ENCODE results near the gene ZNF558.
A peak's percentile ranks its signal among the peaks of the same experiment; 100 is the strongest.
"Not testable (repeated sequence)": the region's sequence is repeated elsewhere in the genome, so short reads cannot be mapped to it uniquely, and the experiment has no call there.

Gene ZNF558

GRCh38 chr19:8831373-8831772 is 731 bp downstream of the ZNF558 start:
- Mint-ChIP-seq H3K4me1 (ENCODE audit: low read depth) (peaks cover 28% of the 10 kb centered on the region), H3K9me3 (no peaks in the 10 kb centered on the region), H3K4me3 (peak overlapping the region; percentile 92), H3K27me3 (no peaks in the 10 kb centered on the region), H3K27ac (peak overlapping the region; percentile 97), H3K36me3 (ENCODE audit: low read depth) (peaks cover 46% of the 10 kb centered on the region)
- intact Hi-C loops (cut with micrococcal nuclease), result loop anchor here (5.0 kb wide), 1 partner anchor 986 kb away; the partner anchor contains the start of gene FBXL12

GRCh38 chr19:8827277-8827676 is 4.8 kb downstream of the ZNF558 start:
- Mint-ChIP-seq H3K4me1 (ENCODE audit: low read depth) (peaks cover 11% of the 10 kb centered on the region), H3K4me3 (no peak overlapping the region), H3K9me3 (peaks cover 26% of the 10 kb centered on the region), H3K27ac (no peak overlapping the region), H3K36me3 (ENCODE audit: low read depth) (peaks cover 80% of the 10 kb centered on the region), H3K27me3 (no peaks in the 10 kb centered on the region)
- intact Hi-C loops (cut with micrococcal nuclease), result no loop called here

GRCh38 chr19:8826371-8826770 is 5.7 kb downstream of the ZNF558 start:
- Mint-ChIP-seq H3K27me3 (no peaks in the 10 kb centered on the region), H3K9me3 (peaks cover 33% of the 10 kb centered on the region), H3K27ac (no peak overlapping the region), H3K4me3 (no peak overlapping the region), H3K4me1 (ENCODE audit: low read depth) (peaks cover 10% of the 10 kb centered on the region), H3K36me3 (ENCODE audit: low read depth) (peaks cover 84% of the 10 kb centered on the region)
- intact Hi-C loops (cut with micrococcal nuclease), result no loop called here

- intact Hi-C loops (cut with micrococcal nuclease), result no loop called here
- peaks cover 67% of the 10 kb centered on the region for H3K9me3 Mint-ChIP-seq
- no peaks in the 10 kb centered on the region for H3K27me3 Mint-ChIP-seq
- H3K4me1 Mint-ChIP-seq (ENCODE audit: low read depth), result no peaks in the 10 kb centered on the region
- no peak overlapping the region for H3K4me3 Mint-ChIP-seq
- H3K36me3 Mint-ChIP-seq (ENCODE audit: low read depth), result peaks cover 94% of the 10 kb centered on the region
- H3K27ac Mint-ChIP-seq, result no peak overlapping the region
These were observed 10.3 kb downstream of the ZNF558 start for GRCh38 chr19:8821748-8822241.

GRCh38 chr19:8820234-8820633 is 11.9 kb downstream of the ZNF558 start:
- Mint-ChIP-seq H3K4me1 (ENCODE audit: low read depth) (no peaks in the 10 kb centered on the region), H3K9me3 (peaks cover 82% of the 10 kb centered on the region), H3K36me3 (ENCODE audit: low read depth) (peaks cover 100% of the 10 kb centered on the region), H3K4me3 (no peak overlapping the region), H3K27me3 (no peaks in the 10 kb centered on the region), H3K27ac (no peak overlapping the region)
- intact Hi-C loops (cut with micrococcal nuclease), result no loop called here

GRCh38 chr19:8815780-8816179 is 16.3 kb downstream of the ZNF558 start:
- H3K4me1 Mint-ChIP-seq (ENCODE audit: low read depth), result no peaks in the 10 kb centered on the region
- intact Hi-C loops (cut with micrococcal nuclease), result no loop called here
- peaks cover 100% of the 10 kb centered on the region for H3K36me3 Mint-ChIP-seq (ENCODE audit: low read depth)
- H3K27ac Mint-ChIP-seq, result no peak overlapping the region
- H3K9me3 Mint-ChIP-seq, result peaks cover 91% of the 10 kb centered on the region
- no peaks in the 10 kb centered on the region for H3K27me3 Mint-ChIP-seq
- H3K4me3 Mint-ChIP-seq, result no peak overlapping the region

- H3K9me3 Mint-ChIP-seq, result peaks cover 93% of the 10 kb centered on the region
- intact Hi-C loops (cut with micrococcal nuclease), result no loop called here
- H3K4me3 Mint-ChIP-seq, result no peak overlapping the region
- peaks cover 89% of the 10 kb centered on the region for H3K36me3 Mint-ChIP-seq (ENCODE audit: low read depth)
- no peak overlapping the region for H3K27ac Mint-ChIP-seq
- H3K4me1 Mint-ChIP-seq (ENCODE audit: low read depth), result no peaks in the 10 kb centered on the region
- H3K27me3 Mint-ChIP-seq, result no peaks in the 10 kb centered on the region
These were observed 17.9 kb downstream of the ZNF558 start for GRCh38 chr19:8814176-8814575.

- intact Hi-C loops (cut with micrococcal nuclease), result no loop called here
- Mint-ChIP-seq H3K27ac (no peak overlapping the region), H3K27me3 (no peaks in the 10 kb centered on the region), H3K36me3 (ENCODE audit: low read depth) (peaks cover 83% of the 10 kb centered on the region), H3K4me3 (no peak overlapping the region), H3K4me1 (ENCODE audit: low read depth) (no peaks in the 10 kb centered on the region), H3K9me3 (peaks cover 87% of the 10 kb centered on the region)
These were observed 20.6 kb downstream of the ZNF558 start for GRCh38 chr19:8811315-8812172.

- H3K9me3 Mint-ChIP-seq, result peaks cover 87% of the 10 kb centered on the region
- H3K36me3 Mint-ChIP-seq (ENCODE audit: low read depth), result peaks cover 44% of the 10 kb centered on the region
- no peaks in the 10 kb centered on the region for H3K27me3 Mint-ChIP-seq
- no peaks in the 10 kb centered on the region for H3K4me1 Mint-ChIP-seq (ENCODE audit: low read depth)
- H3K27ac Mint-ChIP-seq, result no peak overlapping the region
- intact Hi-C loops (cut with micrococcal nuclease), result no loop called here
- no peak overlapping the region for H3K4me3 Mint-ChIP-seq
These were observed 25.4 kb downstream of the ZNF558 start for GRCh38 chr19:8806661-8807060.

- no peak overlapping the region for H3K4me3 Mint-ChIP-seq
- H3K4me1 Mint-ChIP-seq (ENCODE audit: low read depth), result no peaks in the 10 kb centered on the region
- no peak overlapping the region for H3K27ac Mint-ChIP-seq
- H3K36me3 Mint-ChIP-seq (ENCODE audit: low read depth), result no peaks in the 10 kb centered on the region
- H3K9me3 Mint-ChIP-seq, result peaks cover 55% of the 10 kb centered on the region
- H3K27me3 Mint-ChIP-seq, result no peaks in the 10 kb centered on the region
- intact Hi-C loops (cut with micrococcal nuclease), result no loop called here
These were observed 37.3 kb downstream of the ZNF558 start for GRCh38 chr19:8794823-8795222.

- intact Hi-C loops (cut with micrococcal nuclease); H3K36me3 Mint-ChIP-seq (ENCODE audit: low read depth); H3K27ac Mint-ChIP-seq; H3K4me1 Mint-ChIP-seq (ENCODE audit: low read depth); H3K9me3 Mint-ChIP-seq; H3K4me3 Mint-ChIP-seq; H3K27me3 Mint-ChIP-seq: not testable (repeated sequence)
These were observed 58.5 kb downstream of the ZNF558 start for GRCh38 chr19:8773587-8773986.

GRCh38 chr19:8769265-8769664 is 62.8 kb downstream of the ZNF558 start:
- H3K4me3 Mint-ChIP-seq; H3K27ac Mint-ChIP-seq; intact Hi-C loops (cut with micrococcal nuclease); H3K27me3 Mint-ChIP-seq; H3K36me3 Mint-ChIP-seq (ENCODE audit: low read depth); H3K4me1 Mint-ChIP-seq (ENCODE audit: low read depth); H3K9me3 Mint-ChIP-seq: not testable (repeated sequence)

- H3K4me1 Mint-ChIP-seq (ENCODE audit: low read depth); intact Hi-C loops (cut with micrococcal nuclease); H3K9me3 Mint-ChIP-seq; H3K27me3 Mint-ChIP-seq; H3K36me3 Mint-ChIP-seq (ENCODE audit: low read depth); H3K4me3 Mint-ChIP-seq; H3K27ac Mint-ChIP-seq: not testable (repeated sequence)
These were observed 64.8 kb downstream of the ZNF558 start for GRCh38 chr19:8767257-8767656.
